HepG2 (cell line): ENCODE data around the gene TTBK1. TPM values are rescaled to one million over a fixed set of nuclear protein-coding genes. Genes with fewer than 3 reads are reported as not detected.

Source experiments
- CBX2 ChIP-seq, 2 experiments: fragments of 200-600 bp in 1 of 2; sonication (generic); formaldehyde crosslinking in 1 of 2; IDR thresholded peaks; 2 replicates each; pipeline versions ENCODE4 v1.7.0 to v1.8.1; 2018 to 2022; ENCODE audit warnings: low read depth in 2 of 2, low read length in 1 of 2, mild to moderate bottlenecking in 1 of 2, missing genetic modification reagents in 1 of 2
- ESRRA ChIP-seq: sonication (generic); formaldehyde crosslinking; IDR thresholded peaks from 2 replicates; pipeline ENCODE4 v1.5.1; 2020; ENCODE audit warnings: mild to moderate bottlenecking, low read depth, missing genetic modification reagents
- KDM3A ChIP-seq: IDR thresholded peaks from 2 replicates; pipeline ENCODE4 v1.6.1; 2018; ENCODE audit warnings: low read depth, missing compliant biosample characterization
- MEIS1 ChIP-seq: sonication (generic); formaldehyde crosslinking; IDR thresholded peaks from 2 replicates; pipeline ENCODE4 v1.9.0; 2021; ENCODE audit warnings: mild to moderate bottlenecking, missing genetic modification reagents, moderate library complexity, borderline replicate concordance
- MIXL1 ChIP-seq: IDR thresholded peaks from 2 replicates; pipeline ENCODE4 v1.6.1; 2016
- MLLT10 ChIP-seq: sonication (generic); formaldehyde crosslinking; IDR thresholded peaks from 2 replicates; pipeline ENCODE4 v1.4.0; 2020; ENCODE audit warnings: missing genetic modification reagents
- ZNF235 ChIP-seq: sonication (generic); formaldehyde crosslinking; IDR thresholded peaks from 2 replicates; pipeline ENCODE4 v1.8.1; 2023; ENCODE audit warnings: mild to moderate bottlenecking, missing genetic modification reagents, borderline replicate concordance
- ZNF3 ChIP-seq: IDR thresholded peaks from 2 replicates; pipeline ENCODE4 v1.7.0; 2017; ENCODE audit warnings: inconsistent platforms
- ZNF441 ChIP-seq: sonication (generic); formaldehyde crosslinking; IDR thresholded peaks from 2 replicates; pipeline ENCODE4 v1.7.0; 2021; ENCODE audit warnings: missing genetic modification reagents, borderline replicate concordance
- ZNF605 ChIP-seq: sonication (generic); formaldehyde crosslinking; IDR thresholded peaks from 2 replicates; pipeline ENCODE4 v1.8.0; 2022; ENCODE audit warnings: mild to moderate bottlenecking, missing genetic modification reagents
- polyA plus RNA-seq, 8 experiments: library from polyadenylated mRNA; depleted of rRNA in 3 of 8; stranded (reverse) in 7 of 8; unstranded in 1 of 8; fragments of >200 nt; fragmentation: Illumina TruSeq in 4 of 8; extraction: Trizol in 4 of 8; gene quantifications; 2 replicates each; pipeline versions ENCODE4 v1.2.1 to v1.2.3, GENCODE V29; 2011 to 2016; ENCODE audit warnings: low read depth in 4 of 8, missing spikeins in 1 of 8, mixed read lengths in 1 of 8; ENCODE audit not compliant: insufficient read depth in 1 of 8
- total RNA-seq, 5 experiments: library from RNA; depleted of rRNA; stranded (reverse); fragments of >200 nt; fragmentation: Illumina TruSeq; extraction: Trizol; gene quantifications; 2 replicates each; pipeline ENCODE4 v1.2.3, GENCODE V29; 2016; ENCODE audit warnings: low read depth in 1 of 5
- TF ChIP-seq, protein P1 (sequence below): sonication (generic); formaldehyde crosslinking; IDR thresholded peaks from 2 replicates; pipeline ENCODE4 v1.4.0; 2020; ENCODE audit warnings: mild to moderate bottlenecking, missing genetic modification reagents
- TF ChIP-seq, protein P2 (sequence below): sonication (generic); formaldehyde crosslinking; IDR thresholded peaks from 2 replicates; pipeline ENCODE4 v1.5.0; 2020; ENCODE audit warnings: mild to moderate bottlenecking, missing genetic modification reagents
- TF ChIP-seq, protein P3 (sequence below): sonication (generic); formaldehyde crosslinking; IDR thresholded peaks from 2 replicates; pipeline ENCODE4 v1.4.0; 2020; ENCODE audit warnings: mild to moderate bottlenecking, low read depth, missing genetic modification reagents
- TF ChIP-seq, protein P4 (sequence below): sonication (generic); formaldehyde crosslinking; IDR thresholded peaks from 2 replicates; pipeline ENCODE4 v1.4.0; 2020; ENCODE audit warnings: mild to moderate bottlenecking, missing genetic modification reagents
- TF ChIP-seq, protein P5 (sequence below): sonication (generic); formaldehyde crosslinking; IDR thresholded peaks from 2 replicates; pipeline ENCODE4 v1.4.0; 2020; ENCODE audit warnings: missing genetic modification reagents; ENCODE audit errors: not compliant biosample characterization

TTBK1 gene
- total and polyA plus RNA-seq, 2 of the 13 experiments (the other 11 are each of a cell fraction or from before 2014, with no cell fraction given): 0.24 to 0.33 TPM

DNA sequence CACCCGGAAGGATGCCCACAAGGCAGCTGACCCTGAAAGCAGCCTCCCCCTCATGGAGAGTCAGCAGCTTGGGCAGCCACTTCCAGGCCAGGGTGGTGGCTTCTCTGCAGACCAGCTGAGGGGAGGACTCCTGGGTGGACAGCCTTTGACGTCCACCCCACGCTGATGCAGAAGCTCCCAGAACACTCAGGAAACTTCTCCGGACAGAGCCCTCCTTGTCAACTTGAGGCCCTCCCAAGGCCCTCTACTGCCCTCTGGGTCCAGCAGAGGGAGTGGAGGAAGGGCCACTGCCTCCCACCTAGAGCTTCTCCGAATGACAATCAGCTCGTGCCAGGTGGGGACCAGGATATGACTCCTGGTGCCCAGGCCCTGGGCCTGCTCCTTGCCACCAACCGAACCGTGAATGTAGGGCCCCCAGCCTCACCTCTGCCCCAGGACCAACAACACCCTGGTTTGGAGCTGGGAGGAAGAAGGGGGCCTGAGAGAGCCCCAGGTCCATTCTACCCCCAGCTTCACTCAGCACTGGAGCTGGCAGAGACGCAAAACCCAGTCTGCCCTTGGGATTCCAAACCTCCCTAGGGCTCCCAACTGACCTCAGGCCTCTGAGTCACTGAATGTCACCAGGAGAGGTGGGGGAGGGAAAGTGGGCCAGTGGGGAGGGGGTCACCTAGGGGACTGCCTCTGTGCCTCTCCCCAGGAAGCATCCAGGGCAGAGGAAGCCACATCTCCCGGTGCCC lies 43.9 kb downstream of the TTBK1 start (continued):
- no peak for TF ChIP-seq ZNF3 (CRISPR knock-in tag)
- TF ChIP-seq KDM3A (CRISPR knock-in tag): peak; percentile 10; the same call in 1 of the 2 replicates
- no peak for TF ChIP-seq MIXL1 (CRISPR knock-in tag)
- TF ChIP-seq CBX2 (IDR thresholded peaks at IDR 0.05; ENCODE audit: low read depth, low read length): no peak
- TF ChIP-seq CBX2 (CRISPR knock-in tag; IDR thresholded peaks at IDR 0.05; ENCODE audit: low read depth): no peak
- TF ChIP-seq ESRRA (CRISPR knock-in tag): no peak; the same call in 1 of the 2 replicates
- TF ChIP-seq ZNF605 (CRISPR knock-in tag): no peak
- TF ChIP-seq, protein P1, sequence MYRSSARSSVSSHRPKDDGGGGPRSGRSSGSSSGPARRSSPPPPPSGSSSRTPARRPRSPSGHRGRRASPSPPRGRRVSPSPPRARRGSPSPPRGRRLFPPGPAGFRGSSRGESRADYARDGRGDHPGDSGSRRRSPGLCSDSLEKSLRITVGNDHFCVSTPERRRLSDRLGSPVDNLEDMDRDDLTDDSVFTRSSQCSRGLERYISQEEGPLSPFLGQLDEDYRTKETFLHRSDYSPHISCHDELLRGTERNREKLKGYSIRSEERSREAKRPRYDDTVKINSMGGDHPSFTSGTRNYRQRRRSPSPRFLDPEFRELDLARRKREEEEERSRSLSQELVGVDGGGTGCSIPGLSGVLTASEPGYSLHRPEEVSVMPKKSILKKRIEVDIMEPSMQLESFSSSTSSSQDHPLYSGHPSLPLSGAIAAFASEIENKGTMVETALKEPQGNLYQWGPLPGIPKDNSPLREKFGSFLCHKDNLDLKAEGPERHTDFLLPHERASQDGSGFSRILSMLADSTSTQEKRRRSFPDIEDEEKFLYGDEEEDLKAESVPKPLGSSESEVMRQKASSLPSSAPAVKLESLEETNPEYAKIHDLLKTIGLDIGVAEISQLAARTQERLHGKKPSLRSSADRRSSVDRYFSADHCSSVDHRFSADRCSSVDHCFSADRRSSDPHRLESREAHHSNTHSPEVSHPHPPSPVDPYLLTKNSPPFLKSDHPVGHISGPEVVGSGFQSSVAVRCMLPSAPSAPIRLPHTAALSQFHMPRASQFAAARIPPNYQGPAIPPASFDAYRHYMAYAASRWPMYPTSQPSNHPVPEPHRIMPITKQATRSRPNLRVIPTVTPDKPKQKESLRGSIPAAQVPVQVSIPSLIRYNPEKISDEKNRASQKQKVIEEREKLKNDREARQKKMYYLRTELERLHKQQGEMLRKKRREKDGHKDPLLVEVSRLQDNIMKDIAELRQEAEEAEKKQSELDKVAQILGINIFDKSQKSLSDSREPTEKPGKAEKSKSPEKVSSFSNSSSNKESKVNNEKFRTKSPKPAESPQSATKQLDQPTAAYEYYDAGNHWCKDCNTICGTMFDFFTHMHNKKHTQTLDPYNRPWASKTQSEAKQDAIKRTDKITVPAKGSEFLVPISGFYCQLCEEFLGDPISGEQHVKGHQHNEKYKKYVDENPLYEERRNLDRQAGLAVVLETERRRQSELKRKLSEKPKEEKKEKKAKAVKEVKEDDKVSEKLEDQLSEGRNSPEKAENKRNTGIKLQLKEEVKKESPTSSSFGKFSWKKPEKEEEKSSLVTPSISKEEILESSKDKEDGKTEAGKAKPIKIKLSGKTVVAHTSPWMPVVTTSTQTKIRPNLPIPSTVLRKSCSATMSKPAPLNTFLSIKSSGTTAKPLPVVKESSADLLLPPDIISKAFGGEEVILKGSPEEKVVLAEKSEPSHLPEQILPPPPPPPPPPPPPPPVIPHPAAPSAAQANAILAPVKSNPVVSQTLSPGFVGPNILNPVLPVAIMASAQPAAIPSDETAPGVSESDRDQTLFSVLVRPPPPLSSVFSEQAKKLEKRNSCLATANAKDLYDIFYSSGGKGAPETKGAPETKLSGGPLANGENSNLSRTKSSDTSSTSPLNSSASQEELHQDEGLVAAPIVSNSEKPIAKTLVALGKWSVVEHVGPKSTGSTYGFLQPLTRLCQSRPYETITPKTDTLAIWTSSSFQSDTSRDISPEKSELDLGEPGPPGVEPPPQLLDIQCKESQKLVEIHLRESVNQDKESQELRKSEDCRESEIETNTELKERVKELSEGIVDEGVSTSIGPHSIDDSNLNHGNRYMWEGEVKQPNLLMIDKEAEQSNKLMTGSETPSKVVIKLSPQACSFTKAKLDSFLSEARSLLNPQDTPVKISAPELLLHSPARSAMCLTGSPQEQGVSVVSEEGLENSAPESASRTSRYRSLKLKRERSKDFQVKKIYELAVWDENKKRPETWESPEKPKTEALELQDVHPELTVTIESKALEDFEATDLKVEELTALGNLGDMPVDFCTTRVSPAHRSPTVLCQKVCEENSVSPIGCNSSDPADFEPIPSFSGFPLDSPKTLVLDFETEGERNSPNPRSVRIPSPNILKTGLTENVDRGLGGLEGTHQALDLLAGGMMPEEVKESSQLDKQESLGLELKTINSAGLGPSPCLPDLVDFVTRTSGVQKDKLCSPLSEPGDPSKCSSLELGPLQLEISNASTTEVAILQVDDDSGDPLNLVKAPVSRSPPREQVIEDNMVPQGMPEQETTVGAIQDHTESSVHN (CRISPR knock-in tag): no peak
- TF ChIP-seq, protein P2, sequence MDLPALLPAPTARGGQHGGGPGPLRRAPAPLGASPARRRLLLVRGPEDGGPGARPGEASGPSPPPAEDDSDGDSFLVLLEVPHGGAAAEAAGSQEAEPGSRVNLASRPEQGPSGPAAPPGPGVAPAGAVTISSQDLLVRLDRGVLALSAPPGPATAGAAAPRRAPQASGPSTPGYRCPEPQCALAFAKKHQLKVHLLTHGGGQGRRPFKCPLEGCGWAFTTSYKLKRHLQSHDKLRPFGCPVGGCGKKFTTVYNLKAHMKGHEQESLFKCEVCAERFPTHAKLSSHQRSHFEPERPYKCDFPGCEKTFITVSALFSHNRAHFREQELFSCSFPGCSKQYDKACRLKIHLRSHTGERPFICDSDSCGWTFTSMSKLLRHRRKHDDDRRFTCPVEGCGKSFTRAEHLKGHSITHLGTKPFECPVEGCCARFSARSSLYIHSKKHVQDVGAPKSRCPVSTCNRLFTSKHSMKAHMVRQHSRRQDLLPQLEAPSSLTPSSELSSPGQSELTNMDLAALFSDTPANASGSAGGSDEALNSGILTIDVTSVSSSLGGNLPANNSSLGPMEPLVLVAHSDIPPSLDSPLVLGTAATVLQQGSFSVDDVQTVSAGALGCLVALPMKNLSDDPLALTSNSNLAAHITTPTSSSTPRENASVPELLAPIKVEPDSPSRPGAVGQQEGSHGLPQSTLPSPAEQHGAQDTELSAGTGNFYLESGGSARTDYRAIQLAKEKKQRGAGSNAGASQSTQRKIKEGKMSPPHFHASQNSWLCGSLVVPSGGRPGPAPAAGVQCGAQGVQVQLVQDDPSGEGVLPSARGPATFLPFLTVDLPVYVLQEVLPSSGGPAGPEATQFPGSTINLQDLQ (CRISPR knock-in tag): no peak
- TF ChIP-seq, protein P3, sequence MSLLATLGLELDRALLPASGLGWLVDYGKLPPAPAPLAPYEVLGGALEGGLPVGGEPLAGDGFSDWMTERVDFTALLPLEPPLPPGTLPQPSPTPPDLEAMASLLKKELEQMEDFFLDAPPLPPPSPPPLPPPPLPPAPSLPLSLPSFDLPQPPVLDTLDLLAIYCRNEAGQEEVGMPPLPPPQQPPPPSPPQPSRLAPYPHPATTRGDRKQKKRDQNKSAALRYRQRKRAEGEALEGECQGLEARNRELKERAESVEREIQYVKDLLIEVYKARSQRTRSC (CRISPR knock-in tag): 0 out of 2 replicates have a peak, but pooled peaks have one; percentile 78
- TF ChIP-seq ZNF235 (CRISPR knock-in tag): no peak
- no peak for TF ChIP-seq ZNF441
- TF ChIP-seq, protein P4, sequence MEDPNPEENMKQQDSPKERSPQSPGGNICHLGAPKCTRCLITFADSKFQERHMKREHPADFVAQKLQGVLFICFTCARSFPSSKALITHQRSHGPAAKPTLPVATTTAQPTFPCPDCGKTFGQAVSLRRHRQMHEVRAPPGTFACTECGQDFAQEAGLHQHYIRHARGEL: no peak
- TF ChIP-seq, protein P5, sequence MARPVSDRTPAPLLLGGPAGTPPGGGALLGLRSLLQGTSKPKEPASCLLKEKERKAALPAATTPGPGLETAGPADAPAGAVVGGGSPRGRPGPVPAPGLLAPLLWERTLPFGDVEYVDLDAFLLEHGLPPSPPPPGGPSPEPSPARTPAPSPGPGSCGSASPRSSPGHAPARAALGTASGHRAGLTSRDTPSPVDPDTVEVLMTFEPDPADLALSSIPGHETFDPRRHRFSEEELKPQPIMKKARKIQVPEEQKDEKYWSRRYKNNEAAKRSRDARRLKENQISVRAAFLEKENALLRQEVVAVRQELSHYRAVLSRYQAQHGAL (CRISPR knock-in tag): no peak
- TF ChIP-seq MEIS1 (CRISPR knock-in tag): 0 out of 2 replicates have a peak, but pooled peaks have one; percentile 6
- TF ChIP-seq MLLT10 (CRISPR knock-in tag): no peak
